ENCODE results near the gene WTIP.

GRCh38 chr19:34500656-34501120, 19.1 kb downstream of the WTIP start:
- TF ChIP-seq CTCF (IDR thresholded peaks at IDR 0.05) (no peak), POLR2A (IDR thresholded peaks at IDR 0.05) (no peak)
